ENCODE data around the gene MMP8.
"Not testable (repeated sequence)": the region's sequence is repeated elsewhere in the genome, so short reads cannot be mapped to it uniquely, and the experiment has no call there.

The MMP8 gene

GRCh38 chr11:102724904-102725500, at the start of gene MMP8:
Gene MMP8 (minus strand): TSS chr11:102724954. CDS start chr11:102724855, 99 bp downstream.
- no peak for DNase-seq (ENCODE audit: low read depth)

GRCh38 chr11:102773386-102773785, 48.6 kb upstream of the MMP8 start:
- no peak for DNase-seq (ENCODE audit: low read depth)

- no peak for DNase-seq (ENCODE audit: low read depth)
Observed at GRCh38 chr11:102771351-102771750, 46.6 kb upstream of the MMP8 start.

GRCh38 chr11:102770191-102770590, 45.4 kb upstream of the MMP8 start:
- no peak for DNase-seq (ENCODE audit: low read depth)

GRCh38 chr11:102767800-102768199, 43.0 kb upstream of the MMP8 start:
- DNase-seq (ENCODE audit: low read depth) = no peak

GRCh38 chr11:102763440-102763839, 38.7 kb upstream of the MMP8 start:
- DNase-seq (ENCODE audit: low read depth) = no peak

- DNase-seq (ENCODE audit: low read depth) = no peak
Observed at GRCh38 chr11:102762361-102762767, 37.6 kb upstream of the MMP8 start.

GRCh38 chr11:102761646-102762238, 37.0 kb upstream of the MMP8 start:
- no peak for DNase-seq (ENCODE audit: low read depth)

- DNase-seq (ENCODE audit: low read depth) = no peak
Observed at GRCh38 chr11:102760344-102761035, 35.7 kb upstream of the MMP8 start.

GRCh38 chr11:102757823-102758549, 33.2 kb upstream of the MMP8 start:
- no peak for DNase-seq (ENCODE audit: low read depth)

- DNase-seq (ENCODE audit: low read depth) = no peak
Observed at GRCh38 chr11:102753267-102753666, 28.5 kb upstream of the MMP8 start.

- DNase-seq (ENCODE audit: low read depth) = no peak
Observed at GRCh38 chr11:102751673-102752072, 26.9 kb upstream of the MMP8 start.

- no peak for DNase-seq (ENCODE audit: low read depth)
Observed at GRCh38 chr11:102749101-102749722, 24.5 kb upstream of the MMP8 start.

- DNase-seq (ENCODE audit: low read depth) = not testable (repeated sequence)
Observed at GRCh38 chr11:102746746-102747578, 22.2 kb upstream of the MMP8 start.

- no peak for DNase-seq (ENCODE audit: low read depth)
Observed at GRCh38 chr11:102734650-102735049, 9.9 kb upstream of the MMP8 start.

- no peak for DNase-seq (ENCODE audit: low read depth)
Observed at GRCh38 chr11:102733232-102733875, 8.6 kb upstream of the MMP8 start.

GRCh38 chr11:102730944-102731343, 6.2 kb upstream of the MMP8 start:
- DNase-seq (ENCODE audit: low read depth) = not testable (repeated sequence)

GRCh38 chr11:102729849-102730815, 5.4 kb upstream of the MMP8 start:
- no peak for DNase-seq (ENCODE audit: low read depth)

GRCh38 chr11:102727890-102728289, 3.1 kb upstream of the MMP8 start:
- DNase-seq (ENCODE audit: low read depth) = no peak

GRCh38 chr11:102722821-102723220, 1.9 kb downstream of the MMP8 start:
- no peak for DNase-seq (ENCODE audit: low read depth)
